C4-2B (cell line): ENCODE results near the gene ARHGEF18.

Experiments used
- CTCF ChIP-seq: fragments of 450-650 bp; conservative IDR thresholded peaks from 2 replicates; pipeline ENCODE4 v1.5.1; 2017; ENCODE audit warnings: mild to moderate bottlenecking
- ZFX ChIP-seq: fragments of 450-650 bp; IDR thresholded peaks from 2 replicates; pipeline ENCODE4 v1.6.1; 2017

GRCh38 chr19:7301525-7301924, 47.2 kb upstream of the ARHGEF18 start:
- no peak for TF ChIP-seq CTCF
- no peak for TF ChIP-seq ZFX
